Measurements from ENCODE around the gene GCNA. TPM values are rescaled to one million over a fixed set of nuclear protein-coding genes. Genes with fewer than 3 reads are reported as not detected.
A peak's percentile ranks its signal among the peaks of the same experiment; 100 is the strongest.

The GCNA gene
- total and polyA plus RNA-seq, 12 donors: 0.53 to 2.7 (median 1.4) TPM

DNA sequence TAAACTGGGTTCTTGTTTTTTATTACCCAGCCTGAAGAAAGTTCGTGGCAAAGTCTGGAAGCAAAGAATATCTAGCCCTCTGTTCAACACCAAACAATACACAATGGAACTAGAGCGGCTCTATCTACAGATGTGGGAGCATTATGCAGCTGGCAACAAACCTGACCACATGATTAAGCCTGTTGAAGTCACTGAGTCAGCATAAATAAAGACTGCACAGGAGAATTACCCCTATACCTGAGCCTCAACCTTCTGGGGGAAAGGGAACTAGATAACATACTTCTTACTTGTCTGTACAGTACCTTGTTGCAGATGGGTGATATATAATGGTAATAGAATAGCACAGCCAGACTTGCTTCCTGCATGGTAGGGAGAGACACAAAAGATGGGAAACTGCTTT is 4.6 kb upstream of the GCNA start:
- ATAC-seq: no peak
- Histone ChIP-seq H3K4me3 (no peak overlapping the region), H3K36me3 (peaks cover 0 to 91% (median 12%) of the 10 kb centered on the region in 9 donors), H3K9me3 (no peaks in the 10 kb centered on the region), H3K4me1 (peaks cover 0 to 13% (median 0%) of the 10 kb centered on the region in 9 donors), H3K27ac (no peak overlapping the region), H3K27me3 (peaks cover 0 to 14% (median 0%) of the 10 kb centered on the region in 7 donors)
- WGBS, 2 donors: 90 to 92% methylated on average over 2 of the region's 2 CpGs
- intact Hi-C loops (cut with DNase I): no loop called here
- TF ChIP-seq, protein P1, sequence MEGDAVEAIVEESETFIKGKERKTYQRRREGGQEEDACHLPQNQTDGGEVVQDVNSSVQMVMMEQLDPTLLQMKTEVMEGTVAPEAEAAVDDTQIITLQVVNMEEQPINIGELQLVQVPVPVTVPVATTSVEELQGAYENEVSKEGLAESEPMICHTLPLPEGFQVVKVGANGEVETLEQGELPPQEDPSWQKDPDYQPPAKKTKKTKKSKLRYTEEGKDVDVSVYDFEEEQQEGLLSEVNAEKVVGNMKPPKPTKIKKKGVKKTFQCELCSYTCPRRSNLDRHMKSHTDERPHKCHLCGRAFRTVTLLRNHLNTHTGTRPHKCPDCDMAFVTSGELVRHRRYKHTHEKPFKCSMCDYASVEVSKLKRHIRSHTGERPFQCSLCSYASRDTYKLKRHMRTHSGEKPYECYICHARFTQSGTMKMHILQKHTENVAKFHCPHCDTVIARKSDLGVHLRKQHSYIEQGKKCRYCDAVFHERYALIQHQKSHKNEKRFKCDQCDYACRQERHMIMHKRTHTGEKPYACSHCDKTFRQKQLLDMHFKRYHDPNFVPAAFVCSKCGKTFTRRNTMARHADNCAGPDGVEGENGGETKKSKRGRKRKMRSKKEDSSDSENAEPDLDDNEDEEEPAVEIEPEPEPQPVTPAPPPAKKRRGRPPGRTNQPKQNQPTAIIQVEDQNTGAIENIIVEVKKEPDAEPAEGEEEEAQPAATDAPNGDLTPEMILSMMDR (IDR thresholded peaks at IDR 0.05): no peak
- DNase-seq: no peak

DNA sequence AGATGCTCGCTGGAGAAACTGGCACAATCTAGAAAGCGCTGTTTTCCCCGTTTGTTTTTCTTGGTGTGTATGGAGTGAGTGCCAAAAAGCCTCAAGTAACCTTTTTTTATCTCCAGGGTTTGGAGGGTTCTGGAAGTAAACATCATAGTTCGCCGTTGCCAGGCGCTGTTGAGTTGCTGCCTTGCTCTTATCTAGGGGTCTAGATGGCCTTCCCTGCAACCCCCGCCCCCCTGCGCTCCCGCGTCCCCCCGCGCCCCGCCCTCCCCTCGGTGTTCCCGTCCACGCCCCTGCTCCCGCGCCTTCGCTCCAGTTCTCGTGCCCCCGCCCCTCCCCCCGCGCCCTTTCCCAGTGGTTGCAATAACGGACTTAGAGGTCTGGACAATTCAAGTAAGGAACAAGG is 555 bp upstream of the GCNA start:
- H3K4me1 ChIP-seq: peaks cover 0 to 4% (median 0%) of the 10 kb centered on the region in 9 donors
- TF ChIP-seq, protein P1 (IDR thresholded peaks at IDR 0.05): no peak
- WGBS, 2 donors: 72 to 74% methylated on average over 22 to 24 of the region's 24 CpGs
- H3K4me3 ChIP-seq: no peak overlapping the region
- H3K27ac ChIP-seq: peak overlapping the region in 1 of 10 donors; percentile 9
- H3K36me3 ChIP-seq: peaks cover 0 to 60% (median 12%) of the 10 kb centered on the region in 9 donors
- H3K27me3 ChIP-seq: peaks cover 0 to 4% (median 0%) of the 10 kb centered on the region in 7 donors
- intact Hi-C loops (cut with DNase I): no loop called here
- peak in 6 of 8 donors; percentile 25 to 73 (median 55) for ATAC-seq
- peak in 1 of 2 donors; percentile 35 for DNase-seq
- H3K9me3 ChIP-seq: no peaks in the 10 kb centered on the region

GRCh38 chrX:71579136-71579989 is 1.1 kb downstream of the GCNA start:
- ATAC-seq (peak in 1 of 8 donors; percentile 31), DNase-seq (no peak)
- H3K36me3 ChIP-seq: peaks cover 0 to 45% (median 6%) of the 10 kb centered on the region in 9 donors
- TF ChIP-seq, protein P1 (IDR thresholded peaks at IDR 0.05): no peak
- intact Hi-C loops (cut with DNase I): no loop called here
- 92 to 96% methylated on average over 17 to 25 of the region's 26 CpGs for WGBS, 2 donors
- no peak overlapping the region for H3K4me3 ChIP-seq
- H3K9me3 ChIP-seq: no peaks in the 10 kb centered on the region
- peaks cover 0 to 4% (median 0%) of the 10 kb centered on the region in 9 donors for H3K4me1 ChIP-seq
- H3K27me3 ChIP-seq: no peaks in the 10 kb centered on the region
- H3K27ac ChIP-seq: no peak overlapping the region

DNA sequence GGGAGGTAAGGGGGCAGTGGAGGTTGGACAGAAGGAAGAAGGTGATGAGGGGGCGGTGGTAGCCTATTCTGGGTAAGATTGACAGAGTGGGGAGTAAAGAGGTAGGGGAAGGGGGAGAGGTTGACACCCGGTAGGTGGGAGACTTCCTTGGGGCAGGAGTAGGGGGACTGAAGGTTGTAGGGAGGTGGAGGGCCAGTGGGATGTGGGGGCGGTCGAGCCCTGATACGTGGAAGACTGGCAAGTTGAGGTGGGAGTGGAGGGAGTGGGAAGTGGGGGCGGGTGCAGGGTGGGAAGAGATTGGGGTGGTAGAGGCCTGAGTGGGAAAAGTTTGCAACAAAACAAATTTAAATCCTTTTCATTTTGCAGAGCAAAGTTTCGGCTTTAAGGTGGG is 1.7 kb downstream of the GCNA start:
- ATAC-seq (no peak), DNase-seq (no peak)
- 85 to 87% methylated on average over 7 of the region's 7 CpGs for WGBS, 2 donors
- Histone ChIP-seq H3K4me3 (no peak overlapping the region), H3K4me1 (peaks cover 0 to 4% (median 0%) of the 10 kb centered on the region in 9 donors), H3K9me3 (no peaks in the 10 kb centered on the region), H3K36me3 (peaks cover 0 to 39% (median 6%) of the 10 kb centered on the region in 9 donors), H3K27me3 (no peaks in the 10 kb centered on the region), H3K27ac (no peak overlapping the region)
- TF ChIP-seq, protein P1 (IDR thresholded peaks at IDR 0.05): no peak
- intact Hi-C loops (cut with DNase I): loop anchor here in 1 of 10 donors (5.0 kb wide), 1 partner anchor 57 kb away; no protein-coding TSS in a partner anchor
